ENCODE measurements around the gene PMS1. TPM values are rescaled to one million over a fixed set of nuclear protein-coding genes. Genes with fewer than 3 reads are reported as not detected.

Gene PMS1
- total and polyA plus RNA-seq, 4 donors, result 6.8 to 40.3 (median 18.4) TPM

DNA sequence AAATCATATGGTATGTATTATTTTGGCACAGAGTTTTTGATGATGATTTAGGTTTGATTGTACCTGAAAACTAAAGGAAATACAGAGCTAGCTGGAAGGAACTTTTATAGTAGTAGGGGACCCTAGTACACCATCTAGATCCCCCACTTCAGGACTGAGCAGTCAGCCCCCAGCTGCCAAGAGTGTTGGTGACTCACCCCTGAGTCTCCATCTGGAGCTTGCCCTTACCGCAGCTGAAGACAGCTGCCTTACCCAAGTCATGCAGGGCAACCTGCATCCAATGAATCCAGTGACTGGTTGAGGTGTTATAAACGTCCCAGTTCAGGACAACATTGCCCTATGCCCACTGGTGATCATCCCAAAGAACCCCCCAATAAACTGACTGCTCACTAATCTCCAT is 15.3 kb downstream of the PMS1 start:
- H3K27me3 ChIP-seq (ENCODE audit: control insufficient read depth in 3 of 3, insufficient read depth in 3 of 3, low read length in 2 of 3), result peaks cover 0 to 2% (median 0%) of the 10 kb centered on the region in 3 donors
- no peak overlapping the region for H3K4me3 ChIP-seq
- no peak for TF ChIP-seq CTCF (IDR thresholded peaks at IDR 0.05; ENCODE audit: control extremely low read depth, extremely low read depth)
- no peaks in the 10 kb centered on the region for H3K4me1 ChIP-seq (ENCODE audit: control insufficient read depth in 5 of 5, insufficient read depth in 5 of 5, low read length in 5 of 5)
- no peak overlapping the region for H3K9ac ChIP-seq (ENCODE audit: insufficient read depth in 1 of 2, low read length in 2 of 2)
- no peak for ATAC-seq (ENCODE audit: insufficient read depth, low FRiP score)
- H3K9me3 ChIP-seq (ENCODE audit: control insufficient read depth in 4 of 4, insufficient read depth in 3 of 4, low read length in 3 of 4), result peaks cover 0 to 3% (median 0%) of the 10 kb centered on the region in 4 donors
- peaks cover 0 to 26% (median 19%) of the 10 kb centered on the region in 4 donors for H3K36me3 ChIP-seq (ENCODE audit: control insufficient read depth in 4 of 4, insufficient read depth in 4 of 4, low read length in 4 of 4)
- no peak for DNase-seq
- WGBS, 2 donors, result 90 to 100% methylated on average over 2 of the region's 2 CpGs
- H3K27ac ChIP-seq (ENCODE audit: low read depth in 1 of 2, low read length in 1 of 2), result no peak overlapping the region

DNA sequence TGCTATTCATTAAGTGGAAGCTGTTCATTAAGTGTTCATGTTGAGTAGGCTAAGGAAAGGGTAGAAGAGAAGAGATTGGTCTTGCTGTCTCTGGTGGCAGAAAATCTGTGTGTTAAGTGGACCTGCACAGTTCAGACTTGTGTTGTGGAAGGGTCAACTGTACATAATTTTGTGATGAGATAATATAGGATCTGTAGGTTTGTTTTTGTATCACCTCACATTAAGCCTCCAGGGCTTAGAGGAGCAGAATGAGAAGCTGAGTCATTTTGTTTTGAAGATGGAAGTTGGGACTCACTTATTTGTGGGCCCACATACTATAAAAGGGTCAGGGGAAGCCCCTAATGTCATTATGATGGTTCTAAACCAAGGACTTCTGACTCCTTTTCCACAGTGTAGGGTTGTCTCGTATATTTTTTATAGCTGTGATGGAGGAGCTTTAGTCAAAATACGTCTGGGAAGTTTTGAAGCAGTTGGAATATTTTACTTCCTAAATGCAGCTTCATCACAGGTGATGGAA is 18.2 kb downstream of the PMS1 start:
- ATAC-seq (ENCODE audit: insufficient read depth, low FRiP score) (no peak), DNase-seq (no peak)
- Histone ChIP-seq H3K4me3 (no peak overlapping the region), H3K9me3 (ENCODE audit: control insufficient read depth in 4 of 4, insufficient read depth in 3 of 4, low read length in 3 of 4) (peaks cover 0 to 3% (median 0%) of the 10 kb centered on the region in 4 donors), H3K27ac (ENCODE audit: low read depth in 1 of 2, low read length in 1 of 2) (no peak overlapping the region), H3K9ac (ENCODE audit: insufficient read depth in 1 of 2, low read length in 2 of 2) (no peak overlapping the region), H3K36me3 (ENCODE audit: control insufficient read depth in 4 of 4, insufficient read depth in 4 of 4, low read length in 4 of 4) (peaks cover 0 to 19% (median 13%) of the 10 kb centered on the region in 4 donors), H3K27me3 (ENCODE audit: control insufficient read depth in 3 of 3, insufficient read depth in 3 of 3, low read length in 2 of 3) (peaks cover 0 to 2% (median 0%) of the 10 kb centered on the region in 3 donors), H3K4me1 (ENCODE audit: control insufficient read depth in 5 of 5, insufficient read depth in 5 of 5, low read length in 5 of 5) (no peaks in the 10 kb centered on the region)
- WGBS, 2 donors, result 94% methylated on average over 2 of the region's 2 CpGs
- TF ChIP-seq CTCF (IDR thresholded peaks at IDR 0.05; ENCODE audit: control extremely low read depth, extremely low read depth), result no peak

- DNase-seq (no peak), ATAC-seq (ENCODE audit: insufficient read depth, low FRiP score) (no peak)
- no peak for TF ChIP-seq CTCF (IDR thresholded peaks at IDR 0.05; ENCODE audit: control extremely low read depth, extremely low read depth)
- Histone ChIP-seq H3K9me3 (ENCODE audit: control insufficient read depth in 4 of 4, insufficient read depth in 3 of 4, low read length in 3 of 4) (peaks cover 0 to 3% (median 0%) of the 10 kb centered on the region in 4 donors), H3K4me1 (ENCODE audit: control insufficient read depth in 5 of 5, insufficient read depth in 5 of 5, low read length in 5 of 5) (no peaks in the 10 kb centered on the region), H3K27me3 (ENCODE audit: control insufficient read depth in 3 of 3, insufficient read depth in 3 of 3, low read length in 2 of 3) (peaks cover 0 to 2% (median 0%) of the 10 kb centered on the region in 3 donors), H3K9ac (ENCODE audit: insufficient read depth in 1 of 2, low read length in 2 of 2) (no peak overlapping the region), H3K36me3 (ENCODE audit: control insufficient read depth in 4 of 4, insufficient read depth in 4 of 4, low read length in 4 of 4) (peaks cover 0 to 14% (median 10%) of the 10 kb centered on the region in 4 donors), H3K4me3 (no peak overlapping the region), H3K27ac (ENCODE audit: low read depth in 1 of 2, low read length in 1 of 2) (no peak overlapping the region)
- WGBS, 2 donors, result 50 to 75% methylated on average over 3 of the region's 3 CpGs
Observed at GRCh38 chr2:189803431-189803830, 19.2 kb downstream of the PMS1 start.
